DOHH2 (cell line): ENCODE results near the gene PRSS53.

Experiments used
- H3F3A ChIP-seq: fragments of 200-600 bp; sonication (generic), shearing (Covaris generic); 2 replicates; pipeline ENCODE4 v1.6.0; 2016; ENCODE audit warnings: antibody characterized with exemption, mild to moderate bottlenecking; ENCODE audit not compliant: control insufficient read depth, insufficient read depth
- H3K27ac ChIP-seq: fragments of 200-600 bp; sonication (generic); 2 replicates; pipeline ENCODE4 v1.5.1; 2014; ENCODE audit warnings: low read depth, mild to moderate bottlenecking, low read length, moderate library complexity
- H3K27me3 ChIP-seq: fragments of 200-600 bp; sonication (generic); 2 replicates; pipeline ENCODE4 v1.6.1; 2014; ENCODE audit warnings: mild to moderate bottlenecking, low read length, mixed read lengths; ENCODE audit not compliant: control insufficient read depth
- H3K36me3 ChIP-seq: fragments of 200-600 bp; sonication (generic); 2 replicates; pipeline ENCODE4 v1.6.1; 2014; ENCODE audit warnings: mild to moderate bottlenecking, low read length, moderate library complexity, mixed read lengths; ENCODE audit not compliant: control insufficient read depth
- H3K4me1 ChIP-seq: fragments of 200-600 bp; sonication (generic); 2 replicates; pipeline ENCODE4 v1.6.1; 2014; ENCODE audit warnings: mild to moderate bottlenecking, low read length, mixed read lengths; ENCODE audit not compliant: control insufficient read depth
- H3K4me2 ChIP-seq: fragments of 200-600 bp; sonication (generic); 2 replicates; pipeline ENCODE4 v1.6.0; 2014; ENCODE audit warnings: mild to moderate bottlenecking, low read length, moderate library complexity
- H3K4me3 ChIP-seq: fragments of 200-600 bp; sonication (generic); 2 replicates; pipeline ENCODE4 v1.5.1; 2014; ENCODE audit warnings: mild to moderate bottlenecking, low read length, mixed read lengths
- H3K79me2 ChIP-seq: fragments of 200-600 bp; sonication (generic); 2 replicates; pipeline ENCODE4 v1.6.1; 2014; ENCODE audit warnings: mild to moderate bottlenecking, low read length, mixed read lengths; ENCODE audit not compliant: control insufficient read depth
- H3K9me2 ChIP-seq: fragments of 200-600 bp; sonication (generic); replicated peaks from 2 replicates; pipeline ENCODE4 v1.6.1; 2014; ENCODE audit warnings: mild to moderate bottlenecking, low read length, mixed read lengths; ENCODE audit not compliant: control insufficient read depth
- H3K9me3 ChIP-seq: fragments of 200-600 bp; sonication (generic); 2 replicates; pipeline ENCODE4 v1.6.1; 2014; ENCODE audit warnings: antibody characterized with exemption, low read length, mixed read lengths; ENCODE audit not compliant: control insufficient read depth, insufficient read depth
- H4K20me1 ChIP-seq: fragments of 200-600 bp; sonication (generic); 2 replicates; pipeline ENCODE4 v1.6.0; 2014; ENCODE audit warnings: low read depth, mild to moderate bottlenecking, antibody characterized with exemption, low read length, moderate library complexity; ENCODE audit not compliant: control insufficient read depth, insufficient read depth
- CTCF ChIP-seq: fragments of 200-600 bp; sonication (generic); IDR thresholded peaks from one replicate; pipeline ENCODE4 v1.5.1; 2014; ENCODE audit warnings: antibody characterized with exemption, mild to moderate bottlenecking, low read depth, low read length; ENCODE audit not compliant: poor library complexity, severe bottlenecking
- EZH2phosphoT487 ChIP-seq: fragments of 200-600 bp; sonication (generic); IDR thresholded peaks from 2 replicates; pipeline ENCODE4 v1.6.1; 2017; ENCODE audit warnings: borderline replicate concordance, mild to moderate bottlenecking, antibody characterized with exemption, low read length, moderate library complexity, mixed read lengths

The PRSS53 gene

GRCh38 chr16:31085873-31086628 lies 2.7 kb downstream of the PRSS53 start:
- Histone ChIP-seq H3K27me3 (no peaks in the 10 kb centered on the region), H3K4me1 (peaks cover 3% of the 10 kb centered on the region; the same call in 1 of the 2 replicates), H3K27ac (no peak overlapping the region), H3K9me3 (no peaks in the 10 kb centered on the region), H3K79me2 (peaks cover 8% of the 10 kb centered on the region), H3F3A (no peaks in the 10 kb centered on the region), H4K20me1 (0 out of 2 replicates have a peak, but pooled peaks cover 4% of the 10 kb centered on the region), H3K4me2 (no peak overlapping the region), H3K36me3 (peaks cover 54% of the 10 kb centered on the region), H3K4me3 (no peak overlapping the region), H3K9me2 (no peaks in the 10 kb centered on the region)
- TF ChIP-seq EZH2phosphoT487 (no peak), CTCF (no peak)

GRCh38 chr16:31085411-31085810 lies 3.3 kb downstream of the PRSS53 start:
- Histone ChIP-seq H3K4me3 (no peak overlapping the region), H4K20me1 (0 out of 2 replicates have a peak, but pooled peaks cover 4% of the 10 kb centered on the region), H3K27me3 (no peaks in the 10 kb centered on the region), H3K9me2 (no peaks in the 10 kb centered on the region), H3K36me3 (peaks cover 54% of the 10 kb centered on the region), H3K4me1 (peaks cover 3% of the 10 kb centered on the region; the same call in 1 of the 2 replicates), H3K27ac (no peak overlapping the region), H3K9me3 (no peaks in the 10 kb centered on the region), H3F3A (no peaks in the 10 kb centered on the region), H3K79me2 (peaks cover 10% of the 10 kb centered on the region), H3K4me2 (no peak overlapping the region)
- TF ChIP-seq EZH2phosphoT487, result no peak
- no peak for TF ChIP-seq CTCF

- no peaks in the 10 kb centered on the region for H3K9me2 ChIP-seq
- no peaks in the 10 kb centered on the region for H3K27me3 ChIP-seq
- H3F3A ChIP-seq, result no peaks in the 10 kb centered on the region
- H3K4me2 ChIP-seq, result no peak overlapping the region
- no peak overlapping the region for H3K4me3 ChIP-seq
- 0 out of 2 replicates have a peak, but pooled peaks cover 4% of the 10 kb centered on the region for H4K20me1 ChIP-seq
- peaks cover 16% of the 10 kb centered on the region for H3K79me2 ChIP-seq
- TF ChIP-seq EZH2phosphoT487 (no peak), CTCF (no peak)
- H3K27ac ChIP-seq, result no peak overlapping the region
- H3K4me1 ChIP-seq, result peaks cover 3% of the 10 kb centered on the region; the same call in 1 of the 2 replicates
- H3K9me3 ChIP-seq, result no peaks in the 10 kb centered on the region
- peaks cover 60% of the 10 kb centered on the region for H3K36me3 ChIP-seq
Observed at GRCh38 chr16:31084584-31085302, 4.0 kb downstream of the PRSS53 start.
